Measurements from ENCODE around the gene CADM4.

- no peak for TF ChIP-seq CTCF (IDR thresholded peaks at IDR 0.05)
- no peak for TF ChIP-seq EZH2 (IDR thresholded peaks at IDR 0.05)
Observed at GRCh38 chr19:43658494-43658893, 18.8 kb upstream of the CADM4 start.

Data from neural progenitor cell (in vitro differentiated cells).